Measurements from ENCODE around the gene ADGRL3. TPM values are rescaled to one million over a fixed set of nuclear protein-coding genes. Genes with fewer than 3 reads are reported as not detected.

ADGRL3 gene
- total and polyA plus RNA-seq, 7 donors, result 0.06 to 2.8 (median 0.42) TPM

DNA sequence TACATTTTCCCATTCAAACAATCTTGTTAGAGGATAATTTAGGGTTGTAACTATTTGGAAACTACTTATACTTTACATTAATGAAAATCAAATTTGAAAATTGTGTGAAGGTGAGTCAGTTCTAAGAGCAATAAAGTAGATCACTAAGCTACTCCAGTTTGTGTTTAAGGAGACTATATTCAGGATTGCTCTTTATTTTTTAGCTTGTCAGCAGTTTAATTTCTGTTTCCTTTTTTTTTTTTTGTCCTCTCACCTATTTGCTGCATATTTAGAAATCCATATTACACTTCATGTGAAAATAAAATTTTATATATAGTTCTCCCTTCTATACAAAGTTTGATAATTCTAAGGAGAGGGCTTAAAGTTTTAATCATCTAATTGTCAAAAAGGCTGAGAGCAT lies 691.8 kb downstream of the ADGRL3 start:
- Histone ChIP-seq H3K4me1 (no peaks in the 10 kb centered on the region), H3K9me3 (no peaks in the 10 kb centered on the region), H3K27ac (no peak overlapping the region), H3K36me3 (ENCODE audit: insufficient read depth in 1 of 2, low read depth in 1 of 2) (no peaks in the 10 kb centered on the region), H3K4me3 (no peak overlapping the region), H3K27me3 (ENCODE audit: insufficient read depth in 3 of 3, low read length in 2 of 3) (no peaks in the 10 kb centered on the region)
- DNase-seq, result no peak
- intact Hi-C loops (cut with DNase I), result no loop called here
- no peak for ATAC-seq
- TF ChIP-seq, protein P1, sequence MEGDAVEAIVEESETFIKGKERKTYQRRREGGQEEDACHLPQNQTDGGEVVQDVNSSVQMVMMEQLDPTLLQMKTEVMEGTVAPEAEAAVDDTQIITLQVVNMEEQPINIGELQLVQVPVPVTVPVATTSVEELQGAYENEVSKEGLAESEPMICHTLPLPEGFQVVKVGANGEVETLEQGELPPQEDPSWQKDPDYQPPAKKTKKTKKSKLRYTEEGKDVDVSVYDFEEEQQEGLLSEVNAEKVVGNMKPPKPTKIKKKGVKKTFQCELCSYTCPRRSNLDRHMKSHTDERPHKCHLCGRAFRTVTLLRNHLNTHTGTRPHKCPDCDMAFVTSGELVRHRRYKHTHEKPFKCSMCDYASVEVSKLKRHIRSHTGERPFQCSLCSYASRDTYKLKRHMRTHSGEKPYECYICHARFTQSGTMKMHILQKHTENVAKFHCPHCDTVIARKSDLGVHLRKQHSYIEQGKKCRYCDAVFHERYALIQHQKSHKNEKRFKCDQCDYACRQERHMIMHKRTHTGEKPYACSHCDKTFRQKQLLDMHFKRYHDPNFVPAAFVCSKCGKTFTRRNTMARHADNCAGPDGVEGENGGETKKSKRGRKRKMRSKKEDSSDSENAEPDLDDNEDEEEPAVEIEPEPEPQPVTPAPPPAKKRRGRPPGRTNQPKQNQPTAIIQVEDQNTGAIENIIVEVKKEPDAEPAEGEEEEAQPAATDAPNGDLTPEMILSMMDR (IDR thresholded peaks at IDR 0.05), result no peak

DNA sequence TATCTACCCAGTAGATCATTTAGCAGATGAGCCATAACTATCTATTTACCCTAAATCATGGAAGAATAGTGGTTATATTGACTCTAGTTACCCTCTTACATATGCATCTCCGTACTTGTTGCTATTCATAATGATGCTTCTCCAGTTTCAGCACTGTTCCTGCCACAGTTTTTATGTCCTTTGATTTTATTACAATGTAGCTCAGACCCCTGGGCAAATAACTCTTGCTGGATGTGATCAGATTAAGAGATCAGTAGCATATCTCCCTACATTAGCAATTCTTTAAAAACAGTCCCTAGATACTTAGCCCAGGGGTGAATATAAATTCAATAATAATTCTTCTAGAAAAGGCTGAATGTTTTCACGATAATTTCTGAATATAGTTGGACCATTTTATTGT lies 696.5 kb downstream of the ADGRL3 start:
- H3K9me3 ChIP-seq, result no peaks in the 10 kb centered on the region
- no peaks in the 10 kb centered on the region for H3K36me3 ChIP-seq (ENCODE audit: insufficient read depth in 1 of 2, low read depth in 1 of 2)
- ATAC-seq (no peak), DNase-seq (no peak)
- H3K4me3 ChIP-seq, result no peak overlapping the region
- 30 to 44% (median 39%) methylated on average over 2 of the region's 2 CpGs for WGBS, 3 donors
- H3K4me1 ChIP-seq, result no peaks in the 10 kb centered on the region
- intact Hi-C loops (cut with DNase I), result no loop called here
- no peak overlapping the region for H3K27ac ChIP-seq
- no peaks in the 10 kb centered on the region for H3K27me3 ChIP-seq (ENCODE audit: insufficient read depth in 3 of 3, low read length in 2 of 3)
- TF ChIP-seq, protein P1 (IDR thresholded peaks at IDR 0.05), result no peak

DNA sequence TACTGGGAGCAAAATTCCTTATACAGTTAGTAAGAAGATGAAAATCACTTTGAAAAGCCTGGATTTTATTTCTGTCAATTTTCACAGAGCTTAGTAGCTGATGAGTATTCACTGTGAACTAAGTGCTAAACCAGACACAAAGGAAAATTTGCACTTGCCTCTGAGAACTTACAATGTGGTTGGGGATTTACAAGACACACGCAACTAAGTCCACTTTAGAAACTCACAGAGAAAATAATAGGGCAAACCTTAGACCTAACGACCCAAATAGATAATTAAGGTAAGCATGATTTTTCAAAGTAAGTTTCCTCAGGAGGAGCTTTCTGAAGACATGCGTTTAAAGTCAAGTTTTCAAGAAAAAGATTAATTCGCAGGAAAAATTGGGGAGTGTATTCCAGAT lies 708.9 kb downstream of the ADGRL3 start:
- intact Hi-C loops (cut with DNase I), result no loop called here
- no peaks in the 10 kb centered on the region for H3K9me3 ChIP-seq

DNA sequence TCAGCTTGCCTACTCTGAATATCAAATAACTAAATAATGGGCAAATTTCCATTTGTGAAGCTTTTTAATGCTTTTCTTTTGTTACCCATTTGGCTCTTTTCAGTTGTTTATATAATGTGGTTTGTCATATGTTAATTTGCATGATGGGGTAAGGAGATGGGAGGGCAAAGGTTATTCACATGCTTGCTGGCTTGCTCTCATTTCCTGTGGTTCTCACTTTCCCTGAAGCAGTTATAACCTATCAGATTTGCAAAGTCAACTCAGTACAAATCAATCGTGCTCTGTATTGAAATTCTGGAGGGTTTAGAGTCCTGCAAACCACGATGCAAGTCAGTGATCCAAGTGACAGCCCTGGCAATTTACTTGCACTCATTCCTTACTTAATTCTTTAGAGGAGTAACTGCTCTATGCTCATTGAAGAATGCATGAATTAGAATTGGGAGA lies 711.2 kb downstream of the ADGRL3 start:
- TF ChIP-seq, protein P1 (IDR thresholded peaks at IDR 0.05), result no peak

More for the DNA sequence above, 708.9 kb downstream of the ADGRL3 start:
- no peak for ATAC-seq
- no peak for DNase-seq
- H3K4me3 ChIP-seq, result no peak overlapping the region
- H3K27me3 ChIP-seq (ENCODE audit: insufficient read depth in 3 of 3, low read length in 2 of 3), result no peaks in the 10 kb centered on the region
- WGBS, 3 donors, result 81 to 91% (median 83%) methylated on average over 4 of the region's 4 CpGs
- H3K27ac ChIP-seq, result no peak overlapping the region
- TF ChIP-seq, protein P1 (IDR thresholded peaks at IDR 0.05), result no peak
- no peaks in the 10 kb centered on the region for H3K36me3 ChIP-seq (ENCODE audit: insufficient read depth in 1 of 2, low read depth in 1 of 2)
- no peaks in the 10 kb centered on the region for H3K4me1 ChIP-seq

DNA sequence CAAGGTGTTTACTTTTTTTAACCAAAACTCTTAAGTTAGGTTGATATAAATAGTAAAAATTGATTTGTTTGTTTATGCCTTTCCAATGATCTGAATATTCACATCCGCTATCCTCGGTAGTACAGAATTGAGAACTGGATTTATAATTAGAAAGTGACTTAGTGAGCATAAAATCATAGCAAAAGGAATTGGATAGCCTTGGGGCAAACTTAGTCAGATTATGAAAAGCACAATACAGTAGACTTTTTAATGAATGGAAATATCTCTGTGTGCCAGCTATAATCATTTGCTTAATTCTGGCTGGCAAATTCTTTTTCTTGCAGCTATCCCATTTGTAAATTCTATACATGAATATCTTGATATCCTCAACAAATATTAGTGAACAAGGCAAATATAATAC lies 713.5 kb downstream of the ADGRL3 start:
- Histone ChIP-seq H3K4me3 (no peak overlapping the region), H3K36me3 (ENCODE audit: insufficient read depth in 1 of 2, low read depth in 1 of 2) (no peaks in the 10 kb centered on the region), H3K4me1 (no peaks in the 10 kb centered on the region), H3K9me3 (no peaks in the 10 kb centered on the region), H3K27me3 (ENCODE audit: insufficient read depth in 3 of 3, low read length in 2 of 3) (no peaks in the 10 kb centered on the region), H3K27ac (no peak overlapping the region)
- ATAC-seq (no peak), DNase-seq (no peak)
- intact Hi-C loops (cut with DNase I), result no loop called here
- TF ChIP-seq, protein P1 (IDR thresholded peaks at IDR 0.05), result no peak
- 88 to 92% (median 90%) methylated on average over 2 of the region's 2 CpGs for WGBS, 3 donors

More for the DNA sequence above, 711.2 kb downstream of the ADGRL3 start:
- no peak for DNase-seq
- Histone ChIP-seq H3K27me3 (ENCODE audit: insufficient read depth in 3 of 3, low read length in 2 of 3) (no peaks in the 10 kb centered on the region), H3K4me3 (no peak overlapping the region), H3K4me1 (no peaks in the 10 kb centered on the region), H3K9me3 (no peaks in the 10 kb centered on the region), H3K36me3 (ENCODE audit: insufficient read depth in 1 of 2, low read depth in 1 of 2) (no peaks in the 10 kb centered on the region), H3K27ac (no peak overlapping the region)
- intact Hi-C loops (cut with DNase I), result no loop called here
- no peak for ATAC-seq
- WGBS, 3 donors, result 27 to 40% (median 29%) methylated on average over 2 of the region's 2 CpGs

Measured in psoas muscle (tissue), 8 donors.